ENCODE results near the gene BCL2L11.

BCL2L11 gene

DNA sequence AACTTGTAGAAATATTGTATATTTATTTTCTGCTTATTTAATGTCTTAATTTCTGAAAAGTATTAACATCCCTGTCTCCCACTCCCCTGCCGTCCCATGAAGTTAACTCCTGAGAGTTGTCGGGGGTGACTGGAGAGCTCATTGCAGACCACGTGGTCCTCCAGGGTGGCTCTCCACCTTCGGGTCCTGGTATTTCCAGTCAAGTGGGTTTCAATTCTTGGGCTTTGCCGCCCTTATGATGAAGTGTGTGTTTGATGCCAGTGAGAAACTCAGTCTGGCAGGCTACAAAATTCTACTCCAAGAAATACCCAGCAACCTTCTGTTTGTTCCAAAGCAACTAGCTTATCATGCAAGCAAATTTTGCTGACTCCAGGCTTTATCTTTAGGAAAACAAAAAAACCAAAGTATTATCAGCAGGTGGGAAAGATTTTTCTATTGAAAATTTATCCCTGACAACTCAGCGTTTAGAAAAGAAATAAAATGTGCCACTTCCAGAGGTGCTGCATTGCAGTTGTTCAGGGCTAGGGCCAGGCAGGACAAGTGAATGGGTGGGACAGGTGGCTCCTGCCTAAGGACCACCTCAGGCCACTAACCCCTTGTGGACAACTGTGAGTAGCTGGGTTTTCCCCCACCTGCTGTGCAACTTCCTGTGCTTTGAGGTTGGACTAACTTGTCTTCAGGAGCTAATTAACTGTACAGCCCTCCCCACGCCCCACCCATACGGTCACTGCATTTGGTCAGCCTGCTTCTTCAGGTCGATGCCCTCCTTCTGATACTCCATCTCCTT, 46.6 kb downstream of the BCL2L11 start:
- Histone ChIP-seq H3K4me1 (ENCODE audit: control insufficient read depth, insufficient read depth, low read length, poor library complexity, severe bottlenecking) (no peaks in the 10 kb centered on the region), H3K27me3 (replicated peaks; ENCODE audit: control insufficient read depth, insufficient read depth, low read length, poor library complexity, severe bottlenecking) (no peaks in the 10 kb centered on the region), H3K9me3 (ENCODE audit: control insufficient read depth, low read length) (no peaks in the 10 kb centered on the region), H3K4me3 (ENCODE audit: insufficient read depth, low read depth, low read length, poor library complexity, severe bottlenecking) (no peak overlapping the region), H3K27ac (ENCODE audit: insufficient read depth, low read length, poor library complexity, severe bottlenecking) (no peak overlapping the region), H3K36me3 (ENCODE audit: control insufficient read depth, insufficient read depth, low read length) (peaks cover 7% of the 10 kb centered on the region)
- no peak for DNase-seq

DNA sequence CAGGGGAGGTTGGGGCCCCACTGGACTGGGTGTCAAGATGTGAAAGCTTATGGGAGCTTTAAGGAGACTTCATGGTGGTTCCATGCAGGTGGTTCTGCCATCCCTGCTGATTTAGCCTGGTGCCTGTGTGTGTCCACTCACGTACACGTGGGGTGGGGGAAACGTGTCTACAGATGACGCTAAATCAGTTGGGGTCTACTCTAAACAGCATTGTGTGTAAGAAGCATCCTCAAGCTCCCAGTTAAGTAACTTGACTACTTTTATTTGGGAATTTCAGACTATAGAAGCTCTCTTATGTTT, 47.1 kb downstream of the BCL2L11 start:
- Histone ChIP-seq H3K27me3 (replicated peaks; ENCODE audit: control insufficient read depth, insufficient read depth, low read length, poor library complexity, severe bottlenecking) (no peaks in the 10 kb centered on the region), H3K27ac (ENCODE audit: insufficient read depth, low read length, poor library complexity, severe bottlenecking) (no peak overlapping the region), H3K4me3 (ENCODE audit: insufficient read depth, low read depth, low read length, poor library complexity, severe bottlenecking) (no peak overlapping the region), H3K4me1 (ENCODE audit: control insufficient read depth, insufficient read depth, low read length, poor library complexity, severe bottlenecking) (no peaks in the 10 kb centered on the region), H3K9me3 (ENCODE audit: control insufficient read depth, low read length) (no peaks in the 10 kb centered on the region), H3K36me3 (ENCODE audit: control insufficient read depth, insufficient read depth, low read length) (peaks cover 7% of the 10 kb centered on the region)
- no peak for DNase-seq

DNA sequence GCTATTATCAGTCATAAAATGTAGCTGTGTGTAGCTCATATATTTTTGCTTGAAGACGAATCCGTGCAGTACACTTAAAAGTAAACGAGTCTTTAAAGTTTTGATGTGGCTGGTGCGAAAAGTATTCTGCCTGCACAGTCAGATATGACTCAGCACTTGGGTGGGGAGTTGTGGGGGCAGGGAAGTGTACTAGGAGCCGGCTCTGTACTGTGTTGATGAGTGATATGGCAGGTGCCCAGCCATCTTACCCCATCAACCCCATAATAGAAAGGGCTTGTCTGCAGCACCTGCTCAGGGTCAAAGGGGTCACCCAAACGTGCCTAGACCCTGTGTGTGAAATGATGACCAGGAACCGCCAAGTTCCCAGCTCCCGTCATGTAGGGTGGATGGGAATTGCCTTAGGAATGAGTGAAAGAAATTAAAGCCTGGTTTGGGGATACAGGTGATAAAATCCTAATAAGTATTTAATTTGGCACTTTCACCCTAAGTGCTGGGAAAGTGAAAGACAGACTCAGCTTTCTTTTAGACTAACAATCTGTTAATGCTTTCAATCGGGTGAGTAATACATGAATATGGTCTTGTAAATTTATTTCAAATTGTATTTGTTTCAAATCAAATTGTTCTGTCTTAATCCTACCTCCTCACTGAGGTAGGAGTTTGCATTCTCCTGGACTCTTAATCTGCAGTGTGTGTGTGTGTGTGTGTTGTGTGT, 48.0 kb downstream of the BCL2L11 start:
- no peak for DNase-seq
- no peaks in the 10 kb centered on the region for H3K9me3 ChIP-seq (ENCODE audit: control insufficient read depth, low read length)
- no peak overlapping the region for H3K27ac ChIP-seq (ENCODE audit: insufficient read depth, low read length, poor library complexity, severe bottlenecking)
- no peaks in the 10 kb centered on the region for H3K27me3 ChIP-seq (replicated peaks; ENCODE audit: control insufficient read depth, insufficient read depth, low read length, poor library complexity, severe bottlenecking)
- H3K36me3 ChIP-seq (ENCODE audit: control insufficient read depth, insufficient read depth, low read length) = peaks cover 7% of the 10 kb centered on the region
- H3K4me3 ChIP-seq (ENCODE audit: insufficient read depth, low read depth, low read length, poor library complexity, severe bottlenecking) = no peak overlapping the region
- H3K4me1 ChIP-seq (ENCODE audit: control insufficient read depth, insufficient read depth, low read length, poor library complexity, severe bottlenecking) = no peaks in the 10 kb centered on the region

DNA sequence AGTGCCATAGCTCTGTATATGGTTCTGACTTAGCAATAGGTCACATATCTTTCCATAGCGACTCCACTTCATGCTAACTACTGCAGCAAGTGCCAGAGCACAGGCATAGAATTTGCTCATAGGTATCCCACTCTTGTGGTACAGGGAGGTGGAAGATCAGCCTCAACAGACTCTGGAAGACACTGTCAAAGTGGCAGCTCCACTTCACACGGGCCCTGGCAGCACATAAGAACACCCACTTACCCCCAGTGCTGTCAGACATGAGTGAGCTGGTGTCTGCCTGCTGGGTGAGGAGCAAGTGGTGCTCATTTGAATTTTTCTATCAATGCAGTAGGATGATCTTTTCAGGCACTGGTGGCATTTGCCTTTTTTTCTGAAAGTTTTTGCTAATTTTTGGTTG, 48.6 kb downstream of the BCL2L11 start:
- H3K4me3 ChIP-seq (ENCODE audit: insufficient read depth, low read depth, low read length, poor library complexity, severe bottlenecking) = no peak overlapping the region

DNA sequence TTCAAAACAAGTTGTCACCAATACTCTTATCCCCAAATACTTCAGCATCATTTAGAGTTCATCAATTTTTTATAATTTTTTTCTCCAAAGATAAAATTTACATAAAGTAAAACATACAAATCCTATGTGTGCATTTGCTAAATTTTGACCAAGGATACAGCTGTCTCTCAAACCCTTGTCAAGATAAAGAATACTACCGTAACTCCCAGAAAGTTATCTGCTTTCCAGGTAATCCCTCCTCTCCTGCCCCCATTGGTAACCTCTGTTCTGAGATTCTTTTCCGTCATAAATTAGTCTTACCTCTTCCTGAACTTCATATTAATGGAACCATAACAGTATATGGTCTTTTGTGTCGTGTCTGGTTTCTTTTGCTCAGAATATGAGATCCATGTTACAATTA, 49.2 kb downstream of the BCL2L11 start:
- Histone ChIP-seq H3K4me3 (ENCODE audit: insufficient read depth, low read depth, low read length, poor library complexity, severe bottlenecking) (no peak overlapping the region), H3K4me1 (ENCODE audit: control insufficient read depth, insufficient read depth, low read length, poor library complexity, severe bottlenecking) (no peaks in the 10 kb centered on the region), H3K27me3 (replicated peaks; ENCODE audit: control insufficient read depth, insufficient read depth, low read length, poor library complexity, severe bottlenecking) (no peaks in the 10 kb centered on the region), H3K27ac (ENCODE audit: insufficient read depth, low read length, poor library complexity, severe bottlenecking) (no peak overlapping the region), H3K9me3 (ENCODE audit: control insufficient read depth, low read length) (no peaks in the 10 kb centered on the region), H3K36me3 (ENCODE audit: control insufficient read depth, insufficient read depth, low read length) (peaks cover 7% of the 10 kb centered on the region)
- DNase-seq = no peak

More for the DNA sequence above, 48.6 kb downstream of the BCL2L11 start:
- Histone ChIP-seq H3K9me3 (ENCODE audit: control insufficient read depth, low read length) (no peaks in the 10 kb centered on the region), H3K36me3 (ENCODE audit: control insufficient read depth, insufficient read depth, low read length) (peaks cover 7% of the 10 kb centered on the region), H3K4me1 (ENCODE audit: control insufficient read depth, insufficient read depth, low read length, poor library complexity, severe bottlenecking) (no peaks in the 10 kb centered on the region), H3K27ac (ENCODE audit: insufficient read depth, low read length, poor library complexity, severe bottlenecking) (no peak overlapping the region), H3K27me3 (replicated peaks; ENCODE audit: control insufficient read depth, insufficient read depth, low read length, poor library complexity, severe bottlenecking) (no peaks in the 10 kb centered on the region)
- no peak for DNase-seq

DNA sequence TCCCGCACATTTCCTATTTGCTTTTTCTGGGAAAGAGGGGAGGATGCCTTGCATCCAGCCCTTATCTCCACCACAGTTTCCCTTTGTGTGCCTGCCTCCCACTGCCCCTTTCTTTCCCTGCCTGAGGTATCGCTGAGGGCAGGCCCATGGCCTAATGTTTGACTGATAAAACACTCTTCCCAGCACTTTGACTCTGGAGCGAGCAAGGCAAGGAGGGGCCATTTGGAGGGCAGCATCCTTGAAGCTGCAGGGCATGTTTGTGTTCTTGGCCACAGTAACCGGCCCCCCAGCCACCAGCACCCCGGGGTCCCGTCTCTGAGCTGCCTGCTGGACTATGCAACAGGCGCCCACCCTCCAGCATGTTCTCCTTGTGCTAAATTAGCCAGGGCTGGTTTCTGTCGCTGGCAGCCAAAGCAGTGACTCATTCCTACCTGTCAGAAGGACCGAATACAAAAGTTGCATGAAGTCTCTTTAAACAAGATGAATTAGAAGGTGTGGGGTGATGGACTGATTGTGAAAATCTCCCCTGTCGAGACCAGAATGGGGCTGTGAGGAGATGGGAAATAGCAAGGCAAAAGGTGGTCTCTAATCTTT, 50.7 kb downstream of the BCL2L11 start:
- Histone ChIP-seq H3K4me3 (ENCODE audit: insufficient read depth, low read depth, low read length, poor library complexity, severe bottlenecking) (no peak overlapping the region), H3K27me3 (replicated peaks; ENCODE audit: control insufficient read depth, insufficient read depth, low read length, poor library complexity, severe bottlenecking) (no peaks in the 10 kb centered on the region), H3K9me3 (ENCODE audit: control insufficient read depth, low read length) (no peaks in the 10 kb centered on the region), H3K36me3 (ENCODE audit: control insufficient read depth, insufficient read depth, low read length) (no peaks in the 10 kb centered on the region), H3K27ac (ENCODE audit: insufficient read depth, low read length, poor library complexity, severe bottlenecking) (no peak overlapping the region), H3K4me1 (ENCODE audit: control insufficient read depth, insufficient read depth, low read length, poor library complexity, severe bottlenecking) (no peaks in the 10 kb centered on the region)
- no peak for DNase-seq

DNA sequence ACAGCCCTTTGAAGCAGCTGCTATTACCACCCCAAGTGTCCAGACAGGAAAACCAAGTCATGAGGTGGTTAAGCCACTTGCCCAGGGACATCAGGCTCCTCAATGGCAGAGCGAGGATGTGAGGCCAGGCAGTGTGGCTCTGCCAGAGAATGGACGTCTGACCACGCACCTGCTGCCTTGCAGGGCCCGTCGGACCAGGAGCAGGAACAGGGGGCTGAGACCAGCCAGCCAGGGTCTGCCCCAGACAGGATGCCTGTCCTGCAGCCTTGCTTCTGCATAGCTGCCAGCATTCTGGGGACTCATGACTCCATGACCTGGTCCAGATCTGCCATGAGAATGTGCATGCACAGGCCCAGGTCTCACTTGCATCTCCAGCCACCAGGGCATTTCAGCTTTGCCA, 52.0 kb downstream of the BCL2L11 start:
- Histone ChIP-seq H3K27me3 (replicated peaks; ENCODE audit: control insufficient read depth, insufficient read depth, low read length, poor library complexity, severe bottlenecking) (no peaks in the 10 kb centered on the region), H3K4me1 (ENCODE audit: control insufficient read depth, insufficient read depth, low read length, poor library complexity, severe bottlenecking) (no peaks in the 10 kb centered on the region), H3K9me3 (ENCODE audit: control insufficient read depth, low read length) (no peaks in the 10 kb centered on the region), H3K4me3 (ENCODE audit: insufficient read depth, low read depth, low read length, poor library complexity, severe bottlenecking) (no peak overlapping the region), H3K36me3 (ENCODE audit: control insufficient read depth, insufficient read depth, low read length) (no peaks in the 10 kb centered on the region), H3K27ac (ENCODE audit: insufficient read depth, low read length, poor library complexity, severe bottlenecking) (no peak overlapping the region)
- DNase-seq = no peak

DNA sequence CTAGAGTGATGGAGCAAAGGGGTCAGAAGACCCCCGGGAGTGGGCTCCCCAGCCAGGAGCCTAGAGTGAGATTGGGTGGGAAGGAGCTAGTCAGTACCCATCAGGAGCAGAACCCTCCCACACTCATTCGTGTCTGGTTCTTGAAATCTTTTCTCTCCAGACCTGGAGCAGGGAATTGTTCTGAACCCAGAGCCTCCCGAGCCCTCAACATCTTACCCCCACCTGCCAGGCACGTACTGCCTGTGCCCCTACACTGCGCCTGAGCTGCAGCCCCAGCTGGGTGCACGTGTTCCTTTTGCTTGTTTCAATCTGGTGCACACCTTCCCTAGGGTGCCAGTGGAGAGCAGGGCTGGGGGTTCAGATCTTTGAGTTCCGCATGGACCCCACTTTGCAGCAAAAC, 52.6 kb downstream of the BCL2L11 start:
- no peak overlapping the region for H3K4me3 ChIP-seq (ENCODE audit: insufficient read depth, low read depth, low read length, poor library complexity, severe bottlenecking)
- no peaks in the 10 kb centered on the region for H3K9me3 ChIP-seq (ENCODE audit: control insufficient read depth, low read length)
- H3K27ac ChIP-seq (ENCODE audit: insufficient read depth, low read length, poor library complexity, severe bottlenecking) = no peak overlapping the region
- H3K4me1 ChIP-seq (ENCODE audit: control insufficient read depth, insufficient read depth, low read length, poor library complexity, severe bottlenecking) = no peaks in the 10 kb centered on the region
- H3K27me3 ChIP-seq (replicated peaks; ENCODE audit: control insufficient read depth, insufficient read depth, low read length, poor library complexity, severe bottlenecking) = no peaks in the 10 kb centered on the region
- DNase-seq = no peak
- H3K36me3 ChIP-seq (ENCODE audit: control insufficient read depth, insufficient read depth, low read length) = no peaks in the 10 kb centered on the region

DNA sequence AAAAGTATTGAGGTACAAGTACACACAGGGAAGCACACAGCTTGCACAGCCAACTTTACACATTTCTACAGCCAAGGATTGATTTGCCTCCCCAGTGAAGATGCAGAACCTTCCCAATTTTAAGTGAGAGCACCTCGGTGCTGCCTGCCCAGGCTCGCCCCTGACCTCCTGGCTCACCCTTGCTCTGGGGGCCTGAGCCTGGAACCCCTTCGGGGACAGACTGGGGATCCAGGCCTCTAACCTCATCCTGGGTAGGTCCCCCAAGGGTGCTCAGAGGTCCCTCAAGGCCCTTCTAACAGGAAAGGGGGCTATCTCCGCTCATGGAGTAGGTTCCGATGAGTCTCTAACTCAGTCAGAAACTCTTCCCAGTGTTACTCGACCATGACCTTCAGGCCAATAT, 53.1 kb downstream of the BCL2L11 start:
- H3K27me3 ChIP-seq (replicated peaks; ENCODE audit: control insufficient read depth, insufficient read depth, low read length, poor library complexity, severe bottlenecking) = no peaks in the 10 kb centered on the region

DNA sequence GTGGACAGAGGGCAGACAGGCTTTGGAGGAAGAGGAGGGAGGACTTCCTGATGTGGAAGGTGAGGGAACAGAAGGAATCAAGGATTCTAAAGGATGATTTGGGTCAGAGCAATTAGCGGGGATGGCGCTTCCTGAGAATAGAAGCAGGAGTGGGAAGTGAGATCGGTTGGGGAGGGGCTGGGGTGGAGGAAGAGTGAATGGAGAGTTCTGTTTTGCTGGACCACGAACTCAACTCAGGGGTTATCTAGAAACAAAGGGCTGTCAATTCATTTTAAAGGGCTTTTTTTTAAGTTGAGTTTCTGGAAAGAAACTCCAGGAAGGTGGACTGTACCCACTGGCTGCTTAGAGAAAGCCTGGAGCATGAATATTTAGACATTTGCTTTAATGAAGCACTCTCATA, 54.9 kb downstream of the BCL2L11 start:
- no peaks in the 10 kb centered on the region for H3K36me3 ChIP-seq (ENCODE audit: control insufficient read depth, insufficient read depth, low read length)
- no peaks in the 10 kb centered on the region for H3K27me3 ChIP-seq (replicated peaks; ENCODE audit: control insufficient read depth, insufficient read depth, low read length, poor library complexity, severe bottlenecking)
- no peaks in the 10 kb centered on the region for H3K4me1 ChIP-seq (ENCODE audit: control insufficient read depth, insufficient read depth, low read length, poor library complexity, severe bottlenecking)
- no peak overlapping the region for H3K4me3 ChIP-seq (ENCODE audit: insufficient read depth, low read depth, low read length, poor library complexity, severe bottlenecking)
- no peaks in the 10 kb centered on the region for H3K9me3 ChIP-seq (ENCODE audit: control insufficient read depth, low read length)
- no peak for DNase-seq
- no peak overlapping the region for H3K27ac ChIP-seq (ENCODE audit: insufficient read depth, low read length, poor library complexity, severe bottlenecking)

More for the DNA sequence above, 53.1 kb downstream of the BCL2L11 start:
- Histone ChIP-seq H3K36me3 (ENCODE audit: control insufficient read depth, insufficient read depth, low read length) (no peaks in the 10 kb centered on the region), H3K9me3 (ENCODE audit: control insufficient read depth, low read length) (no peaks in the 10 kb centered on the region), H3K4me3 (ENCODE audit: insufficient read depth, low read depth, low read length, poor library complexity, severe bottlenecking) (no peak overlapping the region), H3K27ac (ENCODE audit: insufficient read depth, low read length, poor library complexity, severe bottlenecking) (no peak overlapping the region), H3K4me1 (ENCODE audit: control insufficient read depth, insufficient read depth, low read length, poor library complexity, severe bottlenecking) (no peaks in the 10 kb centered on the region)
- DNase-seq = no peak
